Choroid plexus epithelial cell (primary cell): ENCODE data around the gene PRKAR2B.

ENCODE experiments used
- DNase-seq: peaks from one replicate; pipeline ENCODE4 v3.0.0-alpha.2; 2010; ENCODE audit warnings: low read depth
- H3K4me3 ChIP-seq: 2 replicates; pipeline ENCODE4 v1.5.1; 2011; ENCODE audit warnings: low read depth, mild to moderate bottlenecking, control low read depth, low read length, moderate library complexity
- TF ChIP-seq, protein P1 (sequence below): conservative IDR thresholded peaks from 2 replicates; pipeline ENCODE4 v1.5.1; 2011; ENCODE audit warnings: low read depth, mild to moderate bottlenecking, control low read depth, inconsistent platforms, low read length, moderate library complexity

The PRKAR2B gene

DNA sequence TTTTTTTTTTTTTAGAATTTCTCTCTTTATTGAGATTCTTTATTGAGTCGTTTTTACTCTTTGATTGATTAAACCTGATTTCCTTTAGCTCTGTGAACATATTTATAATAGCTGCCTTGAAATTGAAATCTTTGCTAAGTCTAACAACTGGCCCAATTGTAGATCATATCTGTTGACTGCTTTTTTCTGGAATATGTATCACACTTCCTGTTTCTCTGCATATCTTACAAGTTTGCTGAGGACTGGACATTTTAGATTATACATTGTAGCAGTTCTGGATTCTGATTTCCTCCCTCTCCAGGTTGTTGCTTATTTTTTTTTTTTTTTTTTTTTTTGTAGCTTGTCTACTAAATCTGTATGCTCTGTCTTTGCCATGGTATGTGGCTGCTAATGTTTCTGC is 56.3 kb downstream of the PRKAR2B start:
- TF ChIP-seq, protein P1, sequence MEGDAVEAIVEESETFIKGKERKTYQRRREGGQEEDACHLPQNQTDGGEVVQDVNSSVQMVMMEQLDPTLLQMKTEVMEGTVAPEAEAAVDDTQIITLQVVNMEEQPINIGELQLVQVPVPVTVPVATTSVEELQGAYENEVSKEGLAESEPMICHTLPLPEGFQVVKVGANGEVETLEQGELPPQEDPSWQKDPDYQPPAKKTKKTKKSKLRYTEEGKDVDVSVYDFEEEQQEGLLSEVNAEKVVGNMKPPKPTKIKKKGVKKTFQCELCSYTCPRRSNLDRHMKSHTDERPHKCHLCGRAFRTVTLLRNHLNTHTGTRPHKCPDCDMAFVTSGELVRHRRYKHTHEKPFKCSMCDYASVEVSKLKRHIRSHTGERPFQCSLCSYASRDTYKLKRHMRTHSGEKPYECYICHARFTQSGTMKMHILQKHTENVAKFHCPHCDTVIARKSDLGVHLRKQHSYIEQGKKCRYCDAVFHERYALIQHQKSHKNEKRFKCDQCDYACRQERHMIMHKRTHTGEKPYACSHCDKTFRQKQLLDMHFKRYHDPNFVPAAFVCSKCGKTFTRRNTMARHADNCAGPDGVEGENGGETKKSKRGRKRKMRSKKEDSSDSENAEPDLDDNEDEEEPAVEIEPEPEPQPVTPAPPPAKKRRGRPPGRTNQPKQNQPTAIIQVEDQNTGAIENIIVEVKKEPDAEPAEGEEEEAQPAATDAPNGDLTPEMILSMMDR: no peak
- DNase-seq: no peak
- no peak overlapping the region for H3K4me3 ChIP-seq

DNA sequence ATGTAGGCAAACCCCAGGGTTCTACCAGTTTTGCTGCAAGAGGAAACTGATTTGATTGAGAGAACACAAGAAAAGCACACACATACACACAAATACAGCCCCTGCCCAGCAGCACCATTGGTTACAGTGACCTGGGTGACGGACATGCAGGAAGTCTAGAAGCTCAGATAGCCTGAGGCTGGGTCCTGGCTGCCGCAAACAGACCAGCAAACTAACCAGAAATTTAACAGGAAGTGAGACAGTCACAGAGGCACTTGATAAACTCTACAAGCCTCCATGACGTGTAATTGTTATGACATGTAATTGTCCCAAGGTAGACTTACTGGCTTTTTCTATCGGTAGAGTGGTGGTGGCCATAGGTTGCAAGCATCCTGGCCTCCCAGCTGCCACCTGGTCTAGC is 58.9 kb downstream of the PRKAR2B start:
- TF ChIP-seq, protein P1: no peak
- no peak overlapping the region for H3K4me3 ChIP-seq
- DNase-seq: no peak

DNA sequence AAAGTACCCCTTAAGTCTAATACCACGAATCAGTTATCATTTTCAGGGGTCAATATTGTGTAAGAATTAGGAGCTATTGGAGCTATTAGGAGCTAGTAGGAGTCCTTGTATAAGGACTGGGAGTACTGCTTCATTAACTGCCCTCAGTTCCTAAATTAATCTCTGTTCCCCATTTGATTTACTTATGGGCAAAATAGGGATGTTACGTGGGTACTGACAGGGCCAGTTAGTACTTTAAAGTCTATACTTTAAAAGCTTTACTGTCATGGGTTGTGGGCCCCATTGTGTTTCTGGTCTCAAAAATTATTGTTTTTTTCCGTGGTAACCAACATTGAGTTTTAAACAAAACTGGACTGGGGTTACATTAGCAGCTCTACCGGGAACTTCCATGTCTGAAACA is 60.3 kb downstream of the PRKAR2B start:
- H3K4me3 ChIP-seq: no peak overlapping the region
- TF ChIP-seq, protein P1: no peak
- DNase-seq: no peak

DNA sequence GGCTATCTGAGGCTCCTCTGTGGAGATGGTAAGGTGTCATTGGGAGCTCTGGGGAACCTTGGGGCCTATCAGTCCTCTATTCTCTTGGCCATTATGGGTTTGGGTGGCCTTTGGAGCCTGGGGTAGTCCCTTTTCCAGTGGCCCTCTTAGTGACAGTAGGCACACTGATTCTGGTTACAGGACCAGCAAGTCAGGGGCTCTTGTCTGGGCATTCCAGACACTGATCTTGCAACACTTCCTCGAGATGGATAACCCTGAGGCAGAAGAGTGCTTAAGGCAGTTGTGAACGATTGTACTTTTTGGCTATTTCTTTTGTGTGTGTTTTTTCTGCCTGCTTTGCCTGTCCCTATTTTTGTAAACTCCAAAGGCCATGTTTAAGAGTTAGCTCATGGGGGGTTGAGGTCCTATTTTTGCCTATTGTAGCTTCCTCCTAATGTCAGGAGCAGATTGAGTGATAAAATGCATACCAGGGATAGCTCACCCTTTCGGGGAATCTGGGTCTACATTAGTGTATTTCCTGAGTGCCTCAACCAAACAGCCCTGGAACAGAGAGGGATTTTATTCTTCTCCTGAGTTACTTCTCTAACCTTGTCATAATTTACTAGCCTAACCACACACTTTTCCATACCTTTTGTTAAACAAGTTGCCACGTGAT is 61.2 kb downstream of the PRKAR2B start:
- DNase-seq: no peak
- no peak overlapping the region for H3K4me3 ChIP-seq
- TF ChIP-seq, protein P1: no peak

DNA sequence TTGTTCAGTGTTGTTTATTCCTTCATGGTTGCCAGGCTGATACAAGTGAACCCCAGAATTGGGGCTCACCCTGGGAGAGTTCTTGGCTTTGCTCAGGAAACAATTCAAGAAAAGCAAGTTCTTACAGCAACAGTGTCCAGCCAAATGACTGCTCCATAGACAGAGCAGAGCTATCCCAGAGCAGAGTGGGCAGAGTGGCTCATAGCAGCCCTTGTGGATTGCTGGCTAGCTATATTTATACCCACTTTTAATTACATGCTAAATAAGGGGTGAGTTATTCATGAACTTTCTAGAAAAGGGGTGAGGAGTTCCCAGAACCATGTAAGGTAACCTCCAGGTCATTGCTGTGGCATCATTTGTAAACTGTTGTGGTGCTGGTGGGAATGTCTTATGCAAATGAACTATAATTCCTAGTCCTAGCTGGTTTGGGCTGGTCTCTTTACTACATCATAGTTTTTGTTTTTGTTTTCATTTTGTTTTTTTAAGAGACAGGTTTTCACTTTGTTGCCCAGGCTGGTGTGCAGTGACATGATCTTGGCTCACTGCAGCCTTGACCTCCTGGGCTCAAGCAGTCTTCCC is 64.4 kb downstream of the PRKAR2B start:
- H3K4me3 ChIP-seq: no peak overlapping the region
- TF ChIP-seq, protein P1: no peak
- DNase-seq: no peak

DNA sequence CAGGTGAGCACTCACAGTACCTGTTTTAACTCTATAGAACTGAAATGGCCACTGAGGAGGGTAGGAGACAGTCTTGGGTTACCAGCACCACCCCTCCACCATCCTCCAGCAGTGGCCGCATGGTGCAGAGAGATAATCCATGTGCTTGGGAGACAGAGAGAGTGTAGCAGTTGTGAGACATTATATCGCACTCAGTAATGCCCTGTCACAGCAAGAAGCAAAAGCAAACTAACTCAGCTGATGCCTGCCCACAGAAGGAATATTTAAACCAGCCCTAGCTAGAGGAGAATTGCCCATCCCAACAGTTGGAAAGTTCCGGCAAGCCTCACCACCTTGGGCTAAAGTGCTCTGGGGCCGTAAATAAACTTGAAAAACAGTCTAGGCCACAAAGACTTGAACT is 65.5 kb downstream of the PRKAR2B start:
- DNase-seq: no peak
- H3K4me3 ChIP-seq: no peak overlapping the region
- TF ChIP-seq, protein P1: no peak

DNA sequence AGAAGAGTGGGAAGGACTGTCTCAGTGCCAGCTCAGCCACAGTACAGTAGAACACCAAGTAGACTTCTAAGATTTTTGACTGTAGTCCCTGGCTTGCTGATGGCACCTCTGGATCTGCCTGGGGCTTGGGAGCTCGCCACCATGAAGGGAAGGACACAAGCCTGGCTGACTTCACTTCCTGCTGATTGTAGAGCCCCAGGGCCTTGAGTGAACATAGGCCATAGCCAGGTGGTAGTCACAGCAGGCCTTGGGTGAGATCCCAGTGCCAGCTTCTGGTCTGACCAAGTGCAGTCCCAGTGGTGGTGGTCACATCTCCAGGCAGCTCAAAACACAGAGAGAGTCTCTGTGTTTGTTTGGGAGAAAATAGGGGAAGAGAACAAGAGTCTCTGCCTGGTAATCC is 66.7 kb downstream of the PRKAR2B start:
- no peak overlapping the region for H3K4me3 ChIP-seq
- TF ChIP-seq, protein P1: no peak
- no peak for DNase-seq
